ENCODE measurements around the gene THBS1.

The THBS1 gene

DNA sequence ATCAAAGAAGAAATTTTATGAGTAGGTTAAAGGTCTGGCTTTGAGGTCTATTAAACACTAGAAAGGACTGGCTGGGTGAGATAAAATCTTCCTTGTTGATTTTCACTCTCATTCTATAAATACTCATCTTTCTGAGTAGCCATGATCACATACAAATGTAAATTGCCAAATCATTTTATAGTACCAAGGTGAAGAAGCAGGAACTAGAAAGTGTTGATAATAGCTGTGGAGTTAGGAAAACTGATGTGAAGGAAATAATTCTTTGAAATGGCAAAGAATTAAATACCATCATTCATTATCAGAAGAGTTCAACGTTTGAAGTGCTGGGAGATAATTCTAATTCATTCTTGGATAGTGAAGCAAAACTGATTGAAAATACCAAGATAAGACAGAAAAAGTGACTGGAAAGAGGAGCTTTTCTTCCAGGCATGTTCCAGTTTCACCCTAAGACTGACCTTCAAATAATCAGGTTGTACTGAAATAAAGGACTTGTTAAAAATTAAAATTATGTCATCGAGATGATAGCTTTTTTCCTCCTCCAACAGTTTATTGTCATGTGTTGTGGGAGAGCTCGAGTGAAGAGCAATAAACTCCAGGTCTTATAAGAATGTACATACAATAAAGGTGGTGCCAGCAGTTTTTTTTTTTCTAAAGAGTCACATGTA lies 17.4 kb downstream of the THBS1 start:
- Histone ChIP-seq H3K9ac (ENCODE audit: low read length) (no peak overlapping the region), H3K36me3 (ENCODE audit: control insufficient read depth, low read depth, low read length) (peaks cover 40% of the 10 kb centered on the region), H3K9me3 (ENCODE audit: control insufficient read depth, low read depth, low read length) (no peaks in the 10 kb centered on the region), H3K4me3 (ENCODE audit: low read length) (no peak overlapping the region), H3K27ac (ENCODE audit: low read length) (no peak overlapping the region), H3K4me1 (ENCODE audit: control insufficient read depth, low read depth, low read length) (no peaks in the 10 kb centered on the region), H3K27me3 (ENCODE audit: control insufficient read depth, insufficient read depth, low read length) (no peaks in the 10 kb centered on the region)

- Histone ChIP-seq H3K4me3 (ENCODE audit: low read length) (no peak overlapping the region), H3K4me1 (ENCODE audit: control insufficient read depth, low read depth, low read length) (no peaks in the 10 kb centered on the region), H3K27me3 (ENCODE audit: control insufficient read depth, insufficient read depth, low read length) (no peaks in the 10 kb centered on the region), H3K9me3 (ENCODE audit: control insufficient read depth, low read depth, low read length) (no peaks in the 10 kb centered on the region), H3K9ac (ENCODE audit: low read length) (no peak overlapping the region), H3K36me3 (ENCODE audit: control insufficient read depth, low read depth, low read length) (peaks cover 31% of the 10 kb centered on the region), H3K27ac (ENCODE audit: low read length) (no peak overlapping the region)
Observed at GRCh38 chr15:39598958-39599845, 18.3 kb downstream of the THBS1 start.

- no peak overlapping the region for H3K27ac ChIP-seq (ENCODE audit: low read length)
Observed at GRCh38 chr15:39599871-39600270, 19.0 kb downstream of the THBS1 start.

GRCh38 chr15:39602143-39602542 lies 21.3 kb downstream of the THBS1 start:
- Histone ChIP-seq H3K36me3 (ENCODE audit: control insufficient read depth, low read depth, low read length) (peaks cover 4% of the 10 kb centered on the region), H3K27ac (ENCODE audit: low read length) (no peak overlapping the region), H3K9ac (ENCODE audit: low read length) (no peak overlapping the region), H3K9me3 (ENCODE audit: control insufficient read depth, low read depth, low read length) (no peaks in the 10 kb centered on the region), H3K4me1 (ENCODE audit: control insufficient read depth, low read depth, low read length) (no peaks in the 10 kb centered on the region), H3K4me3 (ENCODE audit: low read length) (no peak overlapping the region), H3K27me3 (ENCODE audit: control insufficient read depth, insufficient read depth, low read length) (no peaks in the 10 kb centered on the region)

More at GRCh38 chr15:39599871-39600270, 19.0 kb downstream of the THBS1 start:
- no peak overlapping the region for H3K9ac ChIP-seq (ENCODE audit: low read length)
- no peaks in the 10 kb centered on the region for H3K27me3 ChIP-seq (ENCODE audit: control insufficient read depth, insufficient read depth, low read length)
- no peaks in the 10 kb centered on the region for H3K4me1 ChIP-seq (ENCODE audit: control insufficient read depth, low read depth, low read length)
- H3K9me3 ChIP-seq (ENCODE audit: control insufficient read depth, low read depth, low read length): no peaks in the 10 kb centered on the region
- peaks cover 25% of the 10 kb centered on the region for H3K36me3 ChIP-seq (ENCODE audit: control insufficient read depth, low read depth, low read length)
- H3K4me3 ChIP-seq (ENCODE audit: low read length): no peak overlapping the region

DNA sequence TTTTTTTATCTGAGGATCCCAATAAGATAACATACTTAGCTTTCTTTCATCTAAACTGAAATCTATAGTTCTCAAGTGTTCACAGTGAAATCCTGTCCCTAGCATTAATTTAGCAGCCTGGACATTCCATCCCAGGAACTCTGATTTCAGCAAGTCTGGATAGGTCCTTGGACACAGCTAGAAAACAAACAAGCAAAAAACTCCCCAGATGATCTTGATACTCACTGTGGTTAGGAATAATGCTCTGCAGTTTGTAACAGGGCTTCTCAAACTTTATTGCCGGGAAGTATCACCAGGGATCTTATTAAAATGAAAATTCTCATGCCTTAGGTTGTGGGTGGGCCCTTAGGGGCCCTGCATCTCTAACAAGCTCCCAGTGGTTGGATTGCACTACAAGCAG lies 24.3 kb downstream of the THBS1 start:
- Histone ChIP-seq H3K36me3 (ENCODE audit: control insufficient read depth, low read depth, low read length) (no peaks in the 10 kb centered on the region), H3K9ac (ENCODE audit: low read length) (no peak overlapping the region), H3K9me3 (ENCODE audit: control insufficient read depth, low read depth, low read length) (no peaks in the 10 kb centered on the region), H3K4me3 (ENCODE audit: low read length) (no peak overlapping the region), H3K27ac (ENCODE audit: low read length) (no peak overlapping the region), H3K27me3 (ENCODE audit: control insufficient read depth, insufficient read depth, low read length) (no peaks in the 10 kb centered on the region), H3K4me1 (ENCODE audit: control insufficient read depth, low read depth, low read length) (no peaks in the 10 kb centered on the region)

DNA sequence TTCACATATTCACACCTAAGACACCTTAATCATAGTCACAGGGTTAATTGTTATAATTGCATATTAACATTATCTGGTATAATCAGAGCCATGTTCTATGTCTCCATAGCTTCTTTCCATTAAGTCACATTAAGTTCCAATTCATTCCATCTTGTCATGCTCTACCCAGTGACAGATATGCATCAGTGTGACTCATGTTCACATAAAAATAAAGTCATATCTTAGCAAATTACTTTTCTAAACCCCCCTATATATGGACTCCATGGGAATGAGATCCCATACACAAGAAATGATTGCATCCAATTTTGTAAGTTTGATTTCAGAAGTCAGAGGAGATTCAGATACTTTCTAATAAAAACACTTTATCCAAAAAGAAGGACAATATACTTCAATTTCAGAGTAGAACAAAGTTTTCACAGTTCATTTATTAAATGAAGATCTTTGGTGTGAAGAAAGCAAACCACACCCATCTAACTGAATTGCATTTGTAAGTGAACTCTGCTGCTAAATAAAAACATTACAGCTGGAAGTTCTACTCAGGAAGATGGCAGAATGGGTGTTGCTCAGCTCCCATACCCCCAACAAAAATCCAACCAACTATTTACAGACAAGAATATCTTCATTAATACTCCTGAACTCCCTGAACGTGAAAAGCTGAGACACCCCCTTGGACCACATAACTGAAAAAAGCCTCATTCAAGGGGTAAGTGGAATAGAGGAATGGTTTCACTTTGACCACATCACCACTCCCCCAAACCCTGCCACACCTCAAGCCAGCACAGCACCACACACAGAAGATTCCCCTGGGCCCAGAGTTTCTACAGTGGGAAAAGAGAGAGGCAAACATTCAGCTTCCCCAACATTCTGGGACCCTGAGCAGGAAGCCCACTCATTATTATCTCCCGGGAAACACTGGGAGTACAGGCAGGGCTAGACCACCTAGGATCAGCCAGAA lies 27.6 kb downstream of the THBS1 start:
- no peak overlapping the region for H3K27ac ChIP-seq (ENCODE audit: low read length)
- no peaks in the 10 kb centered on the region for H3K27me3 ChIP-seq (ENCODE audit: control insufficient read depth, insufficient read depth, low read length)
- H3K4me3 ChIP-seq (ENCODE audit: low read length): no peak overlapping the region
- no peaks in the 10 kb centered on the region for H3K9me3 ChIP-seq (ENCODE audit: control insufficient read depth, low read depth, low read length)
- H3K9ac ChIP-seq (ENCODE audit: low read length): no peak overlapping the region
- no peaks in the 10 kb centered on the region for H3K4me1 ChIP-seq (ENCODE audit: control insufficient read depth, low read depth, low read length)
- no peaks in the 10 kb centered on the region for H3K36me3 ChIP-seq (ENCODE audit: control insufficient read depth, low read depth, low read length)

GRCh38 chr15:39609166-39609916 lies 28.5 kb downstream of the THBS1 start:
- H3K27me3 ChIP-seq (ENCODE audit: control insufficient read depth, insufficient read depth, low read length): no peaks in the 10 kb centered on the region
- no peak overlapping the region for H3K27ac ChIP-seq (ENCODE audit: low read length)
- H3K4me3 ChIP-seq (ENCODE audit: low read length): no peak overlapping the region
- H3K9ac ChIP-seq (ENCODE audit: low read length): no peak overlapping the region
- no peaks in the 10 kb centered on the region for H3K4me1 ChIP-seq (ENCODE audit: control insufficient read depth, low read depth, low read length)
- H3K36me3 ChIP-seq (ENCODE audit: control insufficient read depth, low read depth, low read length): no peaks in the 10 kb centered on the region
- no peaks in the 10 kb centered on the region for H3K9me3 ChIP-seq (ENCODE audit: control insufficient read depth, low read depth, low read length)

- Histone ChIP-seq H3K36me3 (ENCODE audit: control insufficient read depth, low read depth, low read length) (no peaks in the 10 kb centered on the region), H3K9ac (ENCODE audit: low read length) (no peak overlapping the region), H3K9me3 (ENCODE audit: control insufficient read depth, low read depth, low read length) (no peaks in the 10 kb centered on the region), H3K27ac (ENCODE audit: low read length) (no peak overlapping the region), H3K27me3 (ENCODE audit: control insufficient read depth, insufficient read depth, low read length) (no peaks in the 10 kb centered on the region), H3K4me1 (ENCODE audit: control insufficient read depth, low read depth, low read length) (no peaks in the 10 kb centered on the region), H3K4me3 (ENCODE audit: low read length) (no peak overlapping the region)
Observed at GRCh38 chr15:39610665-39611064, 29.8 kb downstream of the THBS1 start.

GRCh38 chr15:39613271-39613670 lies 32.4 kb downstream of the THBS1 start:
- Histone ChIP-seq H3K4me3 (ENCODE audit: low read length) (no peak overlapping the region), H3K36me3 (ENCODE audit: control insufficient read depth, low read depth, low read length) (no peaks in the 10 kb centered on the region), H3K27ac (ENCODE audit: low read length) (no peak overlapping the region), H3K9me3 (ENCODE audit: control insufficient read depth, low read depth, low read length) (no peaks in the 10 kb centered on the region), H3K27me3 (ENCODE audit: control insufficient read depth, insufficient read depth, low read length) (no peaks in the 10 kb centered on the region), H3K9ac (ENCODE audit: low read length) (no peak overlapping the region), H3K4me1 (ENCODE audit: control insufficient read depth, low read depth, low read length) (no peaks in the 10 kb centered on the region)

GRCh38 chr15:39613861-39614260 lies 33.0 kb downstream of the THBS1 start:
- no peak overlapping the region for H3K9ac ChIP-seq (ENCODE audit: low read length)
- no peak overlapping the region for H3K27ac ChIP-seq (ENCODE audit: low read length)
- H3K36me3 ChIP-seq (ENCODE audit: control insufficient read depth, low read depth, low read length): no peaks in the 10 kb centered on the region

More at GRCh38 chr15:39613861-39614260, 33.0 kb downstream of the THBS1 start:
- H3K4me3 ChIP-seq (ENCODE audit: low read length): no peak overlapping the region
- no peaks in the 10 kb centered on the region for H3K27me3 ChIP-seq (ENCODE audit: control insufficient read depth, insufficient read depth, low read length)
- H3K9me3 ChIP-seq (ENCODE audit: control insufficient read depth, low read depth, low read length): no peaks in the 10 kb centered on the region
- H3K4me1 ChIP-seq (ENCODE audit: control insufficient read depth, low read depth, low read length): no peaks in the 10 kb centered on the region
